HepG2 (cell line): ENCODE measurements around the gene PAEP. TPM values are rescaled to one million over a fixed set of nuclear protein-coding genes. Genes with fewer than 3 reads are reported as not detected.

Source experiments
- ATAC-seq: fragments of 200-7000 bp; cut with Tn5 transposase; 3 replicates; pipeline ENCODE4 v1.9.1; 2020; ENCODE audit warnings: mild to moderate bottlenecking, moderate library complexity
- BruUV-seq: library from RNA; stranded (reverse); fragments of 400-500 nt; replicated peaks from 2 replicates; lab custom pipeline; 2021; lab: Mats Ljungman, UMichigan
- CTCF ChIA-PET: fragments of 300-600 bp; formaldehyde crosslinking; extraction: SDS; loops from one replicate; lab custom pipeline; 2021; ENCODE audit warnings: low total read pairs, inconsistent platforms, low intra/inter-chr PET ratio; lab: Yijun Ruan, JAX
- POLR2A ChIA-PET: fragments of 350-600 bp; sonication (Branson Sonifier 250); formaldehyde crosslinking; loops from one replicate; lab custom pipeline; 2020; ENCODE audit warnings: antibody characterized with exemption, inconsistent platforms; lab: Yijun Ruan, JAX
- DNase-seq: peaks from one replicate; pipeline ENCODE4 v3.0.0-alpha.2; 2015; ENCODE audit warnings: low spot score
- FAIRE-seq: peaks from 3 replicates; lab custom pipeline; 2011; peaks lifted over from hg19 to GRCh38; lab: Jason Lieb, UNC
- H2AFZ ChIP-seq: one replicate; pipeline ENCODE4 v1.6.1; 2011; ENCODE audit warnings: low read length, inconsistent platforms
- H3K27ac ChIP-seq: fragments of 300-600 bp; 3 replicates; pipeline ENCODE4 v1.8.0; 2011; ENCODE audit warnings: mixed run types, mild to moderate bottlenecking, mixed read lengths, low read length, inconsistent platforms; ENCODE audit not compliant: insufficient read depth; ENCODE audit errors: extremely low read length
- H3K27me3 ChIP-seq, 2 experiments: fragments of 200-600 bp in 1 of 2; 2 replicates in 1 of 2; 3 replicates in 1 of 2; pipeline versions ENCODE4 v1.6.0 to v1.8.0; 2011; ENCODE audit warnings: low read length in 2 of 2, mild to moderate bottlenecking in 2 of 2, moderate library complexity in 2 of 2, inconsistent platforms in 1 of 2; ENCODE audit not compliant: insufficient read depth in 2 of 2, control insufficient read depth in 1 of 2
- H3K36me3 ChIP-seq, 2 experiments: fragments of 200-600 bp in 1 of 2; replicated peaks in 1 of 2; 2 replicates in 1 of 2; 3 replicates in 1 of 2; pipeline versions ENCODE4 v1.5.1 to v1.8.0; 2011; ENCODE audit warnings: low read length in 2 of 2, inconsistent platforms in 1 of 2; ENCODE audit not compliant: insufficient read depth in 2 of 2, control insufficient read depth in 1 of 2
- H3K4me1 ChIP-seq: 2 replicates; pipeline ENCODE4 v1.5.1; 2012; ENCODE audit warnings: low read length, inconsistent platforms; ENCODE audit not compliant: insufficient read depth
- H3K4me2 ChIP-seq: 2 replicates; pipeline ENCODE4 v1.6.0; 2011; ENCODE audit warnings: low read depth, low read length, inconsistent platforms
- H3K4me3 ChIP-seq, 3 experiments: fragments of 200-600 bp in 1 of 3; sonication (generic), shearing (Covaris generic) in 1 of 3; replicated peaks in 1 of 3; 2 replicates each; pipeline ENCODE4 v1.5.1; 2011 to 2016; ENCODE audit warnings: low read length in 3 of 3, inconsistent platforms in 2 of 3, low read depth in 2 of 3, mild to moderate bottlenecking in 2 of 3, control low read depth in 1 of 3, mixed read lengths in 1 of 3; ENCODE audit not compliant: insufficient read depth in 1 of 3
- H3K79me2 ChIP-seq: one replicate; pipeline ENCODE4 v1.6.1; 2011; ENCODE audit warnings: low read length, inconsistent platforms; ENCODE audit not compliant: insufficient read depth
- H3K9ac ChIP-seq: 2 replicates; pipeline ENCODE4 v1.6.0; 2011; ENCODE audit warnings: mild to moderate bottlenecking, low read depth, low read length, inconsistent platforms; ENCODE audit not compliant: insufficient read depth
- H3K9me3 ChIP-seq: 2 replicates; pipeline ENCODE4 v1.5.1; 2012; ENCODE audit warnings: mild to moderate bottlenecking, low read length
- H4K20me1 ChIP-seq: 2 replicates; pipeline ENCODE4 v1.6.0; 2011; ENCODE audit warnings: inconsistent platforms, mild to moderate bottlenecking, low read length, moderate library complexity; ENCODE audit not compliant: insufficient read depth
- CTCF ChIP-seq: sonication (generic); formaldehyde crosslinking; IDR thresholded peaks from 2 replicates; pipeline ENCODE4 v1.5.0; 2020; ENCODE audit warnings: mild to moderate bottlenecking, missing genetic modification reagents, moderate library complexity
- KLF11 ChIP-seq: IDR thresholded peaks from 2 replicates; pipeline ENCODE4 v1.6.1; 2016; ENCODE audit warnings: missing compliant biosample characterization
- MYNN ChIP-seq: sonication (generic); formaldehyde crosslinking; IDR thresholded peaks from 2 replicates; pipeline ENCODE4 v1.4.0; 2020; ENCODE audit warnings: mild to moderate bottlenecking, low read depth, missing genetic modification reagents
- POGZ ChIP-seq: sonication (generic); formaldehyde crosslinking; IDR thresholded peaks from 2 replicates; pipeline ENCODE4 v1.4.0; 2020; ENCODE audit warnings: mild to moderate bottlenecking, missing genetic modification reagents
- RFXANK ChIP-seq: IDR thresholded peaks from 2 replicates; pipeline ENCODE4 v1.6.1; 2016
- SATB2 ChIP-seq: sonication (generic); formaldehyde crosslinking; IDR thresholded peaks from 2 replicates; pipeline ENCODE4 v1.5.0; 2020; ENCODE audit warnings: missing genetic modification reagents
- SNAPC4 ChIP-seq: sonication (generic); formaldehyde crosslinking; IDR thresholded peaks from 2 replicates; pipeline ENCODE4 v1.4.0; 2020; ENCODE audit warnings: mild to moderate bottlenecking, missing genetic modification reagents
- ZBTB3 ChIP-seq: sonication (generic); formaldehyde crosslinking; IDR thresholded peaks from 2 replicates; pipeline ENCODE4 v1.4.0; 2020; ENCODE audit warnings: low read depth, mild to moderate bottlenecking, moderate library complexity, missing genetic modification reagents, borderline replicate concordance
- ZMAT5 ChIP-seq: sonication (generic); formaldehyde crosslinking; IDR thresholded peaks from 2 replicates; pipeline ENCODE4 v1.5.0; 2020; ENCODE audit warnings: mild to moderate bottlenecking, low read depth, missing genetic modification reagents, borderline replicate concordance
- ZNF432 ChIP-seq: sonication (generic); formaldehyde crosslinking; IDR thresholded peaks from 2 replicates; pipeline ENCODE4 v1.5.0; 2020; ENCODE audit warnings: missing genetic modification reagents, mild to moderate bottlenecking, borderline replicate concordance
- ZNF484 ChIP-seq: sonication (generic); formaldehyde crosslinking; IDR thresholded peaks from 2 replicates; pipeline ENCODE4 v1.5.1; 2020; ENCODE audit warnings: mild to moderate bottlenecking, low read depth, missing genetic modification reagents, borderline replicate concordance
- ZNF557 ChIP-seq: sonication (generic); formaldehyde crosslinking; IDR thresholded peaks from 2 replicates; pipeline ENCODE4 v1.4.0; 2020; ENCODE audit warnings: missing genetic modification reagents
- ZNF605 ChIP-seq: sonication (generic); formaldehyde crosslinking; IDR thresholded peaks from 2 replicates; pipeline ENCODE4 v1.8.0; 2022; ENCODE audit warnings: mild to moderate bottlenecking, missing genetic modification reagents
- ZNF792 ChIP-seq: IDR thresholded peaks from 2 replicates; pipeline ENCODE4 v1.6.1; 2016
- WGBS: methylation state at CpG from one replicate; pipeline ENCODE4 v1.1.6; 2017; ENCODE audit warnings: low lambda C conversion rate; 5-methylcytosine and 5-hydroxymethylcytosine counted together
- in situ Hi-C: cut with HindIII; loops from 2 replicates; pipeline ENCODE4 v1.10.0; 2017; ENCODE audit warnings: low pct_unique_long_range_greater_than_20kb; ENCODE audit not compliant: extremely low pct_ligation_motif_present
- intact Hi-C: fragments of 100-400 bp; cut with micrococcal nuclease; formaldehyde crosslinking; loops from one replicate; pipeline ENCODE4 v1.10.0; 2022; ENCODE audit not compliant: unreplicated experiment
- polyA plus RNA-seq, 8 experiments: library from polyadenylated mRNA; depleted of rRNA in 3 of 8; stranded (reverse) in 7 of 8; unstranded in 1 of 8; fragments of >200 nt; fragmentation: Illumina TruSeq in 4 of 8; extraction: Trizol in 4 of 8; gene quantifications; 2 replicates each; pipeline versions ENCODE4 v1.2.1 to v1.2.3, GENCODE V29; 2011 to 2016; ENCODE audit warnings: low read depth in 4 of 8, missing spikeins in 1 of 8, mixed read lengths in 1 of 8; ENCODE audit not compliant: insufficient read depth in 1 of 8
- total RNA-seq, 5 experiments: library from RNA; depleted of rRNA; stranded (reverse); fragments of >200 nt; fragmentation: Illumina TruSeq; extraction: Trizol; gene quantifications; 2 replicates each; pipeline ENCODE4 v1.2.3, GENCODE V29; 2016; ENCODE audit warnings: low read depth in 1 of 5

PAEP gene
- total and polyA plus RNA-seq, 2 of the 13 experiments (the other 11 are each of a cell fraction or from before 2014, with no cell fraction given) = 0.75 to 10.8 TPM

- no peak for TF ChIP-seq ZNF432 (CRISPR knock-in tag)
These were observed 22.1 kb downstream of the PAEP start (continued) for GRCh38 chr9:135583688-135584011.

GRCh38 chr9:135584371-135584770, 22.8 kb downstream of the PAEP start:
- no peaks in the 10 kb centered on the region for H4K20me1 ChIP-seq
- H3K9ac ChIP-seq = no peak overlapping the region
- no peaks in the 10 kb centered on the region for H3K79me2 ChIP-seq
- no CpG with 5 or more reads among the region's 5 CpGs for WGBS
- BruUV-seq = no TSS peak
- in situ Hi-C loops = no loop called here
- no peak for ATAC-seq
- no peaks in the 10 kb centered on the region for H3K4me1 ChIP-seq
- no peak for TF ChIP-seq ZBTB3
- TF ChIP-seq POGZ (CRISPR knock-in tag) = no peak
- TF ChIP-seq ZNF557 (CRISPR knock-in tag) = no peak
- no peak for TF ChIP-seq RFXANK (CRISPR knock-in tag)
- no peak for TF ChIP-seq MYNN (CRISPR knock-in tag)
- TF ChIP-seq ZMAT5 (CRISPR knock-in tag) = no peak
- TF ChIP-seq ZNF484 (CRISPR knock-in tag) = no peak
- TF ChIP-seq ZNF792 = no peak
- no peak for TF ChIP-seq CTCF (CRISPR knock-in tag)
- no peak for TF ChIP-seq ZNF605 (CRISPR knock-in tag)
- TF ChIP-seq SNAPC4 (CRISPR knock-in tag) = no peak
- no peak for TF ChIP-seq KLF11 (CRISPR knock-in tag)
- no peak for TF ChIP-seq SATB2 (CRISPR knock-in tag)
- no peak for FAIRE-seq
- H3K4me2 ChIP-seq = no peak overlapping the region
- intact Hi-C loops = no loop called here
- POLR2A ChIA-PET = no interaction called here
- no peaks in the 10 kb centered on the region for H3K36me3 ChIP-seq
- no peak for DNase-seq
- H3K27me3 ChIP-seq = peaks cover 1 to 51% of the 10 kb centered on the region in 2 experiments; a peak in 3 of 5 replicates
- CTCF ChIA-PET = no interaction called here
- H2AFZ ChIP-seq = no peak overlapping the region
- H3K9me3 ChIP-seq = no peaks in the 10 kb centered on the region
- no peak overlapping the region for H3K27ac ChIP-seq
- no peak overlapping the region for H3K4me3 ChIP-seq
